Measurements from ENCODE around the gene DDX6. TPM values are rescaled to one million over a fixed set of nuclear protein-coding genes. Genes with fewer than 3 reads are reported as not detected.

DDX6 gene, protein sequence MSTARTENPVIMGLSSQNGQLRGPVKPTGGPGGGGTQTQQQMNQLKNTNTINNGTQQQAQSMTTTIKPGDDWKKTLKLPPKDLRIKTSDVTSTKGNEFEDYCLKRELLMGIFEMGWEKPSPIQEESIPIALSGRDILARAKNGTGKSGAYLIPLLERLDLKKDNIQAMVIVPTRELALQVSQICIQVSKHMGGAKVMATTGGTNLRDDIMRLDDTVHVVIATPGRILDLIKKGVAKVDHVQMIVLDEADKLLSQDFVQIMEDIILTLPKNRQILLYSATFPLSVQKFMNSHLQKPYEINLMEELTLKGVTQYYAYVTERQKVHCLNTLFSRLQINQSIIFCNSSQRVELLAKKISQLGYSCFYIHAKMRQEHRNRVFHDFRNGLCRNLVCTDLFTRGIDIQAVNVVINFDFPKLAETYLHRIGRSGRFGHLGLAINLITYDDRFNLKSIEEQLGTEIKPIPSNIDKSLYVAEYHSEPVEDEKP
- total RNA-seq (2014; rRNA removed; shearing (Covaris generic)) = 61.6 and 63.4 TPM in 2 replicates

DNA sequence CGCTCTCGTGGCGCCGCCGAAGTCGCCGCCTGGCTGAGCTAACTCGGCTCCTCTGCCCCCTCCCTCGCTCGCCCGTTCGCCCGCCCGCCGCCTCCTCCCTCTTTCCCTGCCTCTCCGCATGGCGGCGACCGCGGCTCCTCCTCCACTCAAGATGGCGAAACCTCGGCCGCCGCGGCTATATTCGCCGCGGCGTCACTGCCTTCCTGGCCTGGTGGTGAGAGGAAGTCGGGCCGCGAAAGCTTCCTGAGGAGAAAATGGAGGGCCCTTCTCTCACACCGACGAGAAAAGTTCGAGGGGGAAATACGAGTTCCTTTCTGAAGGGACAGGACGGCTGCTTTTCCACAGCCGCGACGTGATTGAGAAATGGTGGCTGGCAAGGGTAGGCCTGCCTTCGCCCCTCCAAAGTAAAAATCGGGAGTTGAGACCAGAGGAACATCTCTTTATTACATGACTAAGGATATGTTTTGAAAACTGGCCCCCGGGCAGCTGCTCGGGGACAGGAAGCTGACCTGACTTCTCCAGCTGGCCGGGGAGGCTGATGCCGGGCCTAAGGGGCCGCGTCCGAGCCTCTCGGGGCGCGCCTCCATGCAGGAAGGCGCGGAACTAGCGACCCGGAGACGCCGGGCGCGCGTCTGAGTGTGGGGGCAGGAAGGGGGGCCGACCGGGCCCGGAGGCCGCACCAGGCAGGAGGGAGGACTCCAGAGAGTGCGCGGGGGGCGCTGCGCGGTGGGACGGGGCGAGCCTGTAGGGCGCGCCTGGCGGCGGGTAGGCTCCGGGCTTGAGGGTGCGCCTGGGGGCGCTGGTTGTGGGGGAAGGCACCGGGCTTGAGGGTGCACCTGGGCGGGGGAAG is at the start of gene DDX6:
TSS of gene DDX6 (minus strand) at position 54 of the 850 bp plus-strand sequence. CDS start 4,913 bp downstream, outside the sequence.

Small RNA genes lying within 50 kb of the gene (small RNA-seq; reads per million reads assigned to genes)
- gene AP004609.2 (not detected), gene RF00019 (not detected), gene RNU6-376P (not detected)

Other genes starting within 250 kb of the DDX6 start
- gene IFT46, start 225.2 kb downstream of the DDX6 start, total RNA-seq (2014; rRNA removed; shearing (Covaris generic)) = 28.7 and 37.0 TPM in 2 replicates
- gene ARCN1, start 218.8 kb downstream of the DDX6 start, total RNA-seq (2014; rRNA removed; shearing (Covaris generic)) = 144 and 160 TPM in 2 replicates
- gene PHLDB1, start 183.5 kb downstream of the DDX6 start, total RNA-seq (2014; rRNA removed; shearing (Covaris generic)) = 66.2 and 75.3 TPM in 2 replicates
- gene TREH, start 111.5 kb downstream of the DDX6 start, total RNA-seq (2014; rRNA removed; shearing (Covaris generic)) = not detected in 2 replicates
- not detected in 2 replicates for gene CXCR5, start 92.7 kb upstream of the DDX6 start, total RNA-seq (2014; rRNA removed; shearing (Covaris generic))
- 20.1 and 20.4 TPM in 2 replicates for gene BCL9L, start 134.8 kb upstream of the DDX6 start, total RNA-seq (2014; rRNA removed; shearing (Covaris generic))
- gene UPK2, start 165.1 kb upstream of the DDX6 start, total RNA-seq (2014; rRNA removed; shearing (Covaris generic)) = not detected in 2 replicates
- not detected in 2 replicates for gene FOXR1, start 180.6 kb upstream of the DDX6 start, total RNA-seq (2014; rRNA removed; shearing (Covaris generic))
- gene CENATAC, start 207.0 kb upstream of the DDX6 start, total RNA-seq (2014; rRNA removed; shearing (Covaris generic)) = 43.6 and 48.3 TPM in 2 replicates
- gene RPS25, start 227.2 kb upstream of the DDX6 start, total RNA-seq (2014; rRNA removed; shearing (Covaris generic)) = 1,513 and 1,807 TPM in 2 replicates
- gene TRAPPC4, start 227.6 kb upstream of the DDX6 start, total RNA-seq (2014; rRNA removed; shearing (Covaris generic)) = 116 and 119 TPM in 2 replicates
- gene SLC37A4, start 239.7 kb upstream of the DDX6 start, total RNA-seq (2014; rRNA removed; shearing (Covaris generic)) = 23.9 and 33.9 TPM in 2 replicates

Data from A375 (cell line).